Measurements from ENCODE around the gene AKNA. TPM values are rescaled to one million over a fixed set of nuclear protein-coding genes. Genes with fewer than 3 reads are reported as not detected.
A peak's percentile ranks its signal among the peaks of the same experiment; 100 is the strongest.

Gene AKNA
- polyA plus RNA-seq, 1 of the 3 experiments (the other 2 are of a cell fraction): 0.84 TPM

GRCh38 chr9:114382699-114383520 lies 4.9 kb downstream of the AKNA start:
- H3K9ac ChIP-seq: no peak overlapping the region
- H3K4me1 ChIP-seq (ENCODE audit: control insufficient read depth in 1 of 2, insufficient read depth in 2 of 2, low read depth in 1 of 2, low read length in 1 of 2): peaks cover 6 to 11% of the 10 kb centered on the region in 2 experiments; a peak in 3 of 4 replicates
- no peaks in the 10 kb centered on the region for H3K9me2 ChIP-seq
- no peaks in the 10 kb centered on the region for H3K9me3 ChIP-seq
- no peaks in the 10 kb centered on the region for H3K27me3 ChIP-seq (ENCODE audit: insufficient read depth)
- H3K27ac ChIP-seq (ENCODE audit: low read depth in 2 of 2, low read length in 1 of 2): 0 out of 4 replicates have a peak overlapping the region, but pooled peaks of 1 of the 2 experiments have one; percentile 30
- CTCF ChIA-PET: interaction anchor here (1.3 to 1.9 kb wide), 3 partner anchors 11 to 44 kb away, joined by 3 to 5 read pairs (median 4); no protein-coding TSS in a partner anchor
- H2AFZ ChIP-seq (ENCODE audit: low read depth): peak overlapping the region; percentile 36; the same call in 1 of the 2 replicates
- TF ChIP-seq TCF12 (IDR thresholded peaks at IDR 0.05): no peak
- TF ChIP-seq MXI1 (IDR thresholded peaks at IDR 0.05; ENCODE audit: low read depth, low read length): no peak
- TF ChIP-seq RAD21 (IDR thresholded peaks at IDR 0.05; ENCODE audit: low read length): no peak
- TF ChIP-seq CHD2 (IDR thresholded peaks at IDR 0.05; ENCODE audit: low read length, partially characterized antibody): no peak
- TF ChIP-seq ELF1 (IDR thresholded peaks at IDR 0.05): no peak
- TF ChIP-seq SIN3A (IDR thresholded peaks at IDR 0.05; ENCODE audit: borderline replicate concordance, low read depth, low read length): no peak
- no peak for TF ChIP-seq POLR2AphosphoS5 (IDR thresholded peaks at IDR 0.05; ENCODE audit: low read depth, low read length)
- TF ChIP-seq GABPA (IDR thresholded peaks at IDR 0.05; ENCODE audit: low read depth): no peak
- TF ChIP-seq CTCF (IDR thresholded peaks at IDR 0.05): no peak
- TF ChIP-seq RCOR1 (IDR thresholded peaks at IDR 0.05; ENCODE audit: low read length): no peak
- TF ChIP-seq MAX (IDR thresholded peaks at IDR 0.05; ENCODE audit: low read depth): no peak
- H3K36me3 ChIP-seq (replicated peaks in 1 of 2; ENCODE audit: control insufficient read depth in 1 of 2, insufficient read depth in 2 of 2, low read length in 1 of 2): no peaks in the 10 kb centered on the region
- no peaks in the 10 kb centered on the region for H4K20me1 ChIP-seq (ENCODE audit: insufficient read depth)
- DNase-seq: no peak
- no peaks in the 10 kb centered on the region for H3K79me2 ChIP-seq (ENCODE audit: insufficient read depth)
- 91% methylated on average over 16 of the region's 17 CpGs for WGBS (ENCODE audit: low lambda C conversion rate)
- no peaks in the 10 kb centered on the region for H3F3A ChIP-seq (replicated peaks; ENCODE audit: insufficient read depth)
- POLR2A ChIA-PET: no interaction called here
- no peak overlapping the region for H3K4me3 ChIP-seq (ENCODE audit: low read depth in 2 of 2, low read length in 1 of 2)
- no peak overlapping the region for H3K4me2 ChIP-seq

GRCh38 chr9:114378883-114379282 lies 8.9 kb downstream of the AKNA start:
- H3K4me2 ChIP-seq: no peak overlapping the region
- ChIA-PET CTCF (no interaction called here), POLR2A (no interaction called here)

More at GRCh38 chr9:114378883-114379282, 8.9 kb downstream of the AKNA start:
- no peaks in the 10 kb centered on the region for H3K79me2 ChIP-seq (ENCODE audit: insufficient read depth)
- H3K27me3 ChIP-seq (ENCODE audit: insufficient read depth): no peaks in the 10 kb centered on the region
- no peak overlapping the region for H3K9ac ChIP-seq
- no peak overlapping the region for H2AFZ ChIP-seq (ENCODE audit: low read depth)
- H3K27ac ChIP-seq (ENCODE audit: low read depth in 2 of 2, low read length in 1 of 2): no peak overlapping the region
- H3K9me2 ChIP-seq: no peaks in the 10 kb centered on the region
- no peaks in the 10 kb centered on the region for H4K20me1 ChIP-seq (ENCODE audit: insufficient read depth)
- 88% methylated on average over 4 of the region's 5 CpGs for WGBS (ENCODE audit: low lambda C conversion rate)
- TF ChIP-seq POLR2AphosphoS5 (IDR thresholded peaks at IDR 0.05; ENCODE audit: low read depth, low read length) (no peak), RXRA (IDR thresholded peaks at IDR 0.05; ENCODE audit: borderline replicate concordance, low read depth) (no peak), FOXJ3 (CRISPR knock-in tag; IDR thresholded peaks at IDR 0.05) (no peak), NRF1 (IDR thresholded peaks at IDR 0.05; ENCODE audit: low read depth, low read length) (no peak)
- no peak overlapping the region for H3K4me3 ChIP-seq (ENCODE audit: low read depth in 2 of 2, low read length in 1 of 2)
- no peaks in the 10 kb centered on the region for H3K9me3 ChIP-seq
- no peaks in the 10 kb centered on the region for H3K36me3 ChIP-seq (replicated peaks in 1 of 2; ENCODE audit: control insufficient read depth in 1 of 2, insufficient read depth in 2 of 2, low read length in 1 of 2)
- no peak for DNase-seq
- H3F3A ChIP-seq (replicated peaks; ENCODE audit: insufficient read depth): no peaks in the 10 kb centered on the region
- H3K4me1 ChIP-seq (ENCODE audit: control insufficient read depth in 1 of 2, insufficient read depth in 2 of 2, low read depth in 1 of 2, low read length in 1 of 2): no peaks in the 10 kb centered on the region
